ENCODE measurements around the gene STXBP1.
A peak's percentile ranks its signal among the peaks of the same experiment; 100 is the strongest.

STXBP1 gene

DNA sequence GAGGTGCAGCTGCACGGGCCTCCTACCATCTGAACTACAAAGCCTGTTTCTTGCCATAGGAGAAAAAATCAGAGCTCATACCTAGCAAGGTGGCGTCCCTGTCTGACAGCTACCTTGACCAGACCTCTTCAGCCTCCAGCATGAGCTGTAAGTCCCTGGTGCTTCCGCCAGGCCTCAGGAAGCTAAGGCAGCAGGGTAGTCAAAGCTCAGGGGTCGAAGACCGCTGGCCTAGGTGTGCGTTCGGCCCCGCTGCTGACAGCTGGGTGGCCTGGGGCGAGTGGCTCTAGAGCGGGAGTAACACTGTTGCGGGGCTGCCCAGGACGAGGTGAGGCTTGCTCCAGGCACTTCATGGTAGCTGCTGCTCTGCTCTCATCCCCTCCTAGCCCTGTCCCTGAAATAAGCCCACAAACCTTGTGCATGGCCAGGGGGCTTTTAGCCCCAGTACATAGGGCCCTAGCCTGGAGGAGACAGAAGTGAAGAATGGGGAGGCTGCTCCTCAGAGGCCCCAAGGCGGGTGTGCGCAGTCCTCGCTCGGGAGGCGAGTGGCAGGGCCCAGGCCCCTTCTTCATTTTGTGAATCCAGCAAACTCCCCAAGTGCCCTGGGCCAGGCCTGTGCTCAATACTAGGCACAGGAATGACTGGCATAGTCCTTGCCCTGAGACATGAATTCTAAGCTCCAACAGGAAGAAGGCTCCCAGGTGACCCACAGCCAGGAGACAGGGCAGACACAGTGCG, 117.6 kb downstream of the STXBP1 start:
- no peak overlapping the region for H3K27ac ChIP-seq
- H3K9ac ChIP-seq (ENCODE audit: insufficient read length), result no peak overlapping the region
- H3K4me3 ChIP-seq, result no peak overlapping the region
- no peaks in the 10 kb centered on the region for H3K36me3 ChIP-seq (ENCODE audit: insufficient read depth, low read length)
- DNase-seq (ENCODE audit: low read depth, low spot score), result no peak
- no peaks in the 10 kb centered on the region for H3K9me3 ChIP-seq (ENCODE audit: low read depth, low read length)
- no peak for TF ChIP-seq EZH2 (IDR thresholded peaks at IDR 0.05)
- no peak for TF ChIP-seq FOXP2 (optimal IDR thresholded peaks at IDR 0.05; ENCODE audit: control extremely low read depth, extremely low read length, insufficient read depth)
- TF ChIP-seq POLR2AphosphoS5 (IDR thresholded peaks at IDR 0.05; ENCODE audit: borderline replicate concordance, low read depth, low read length), result no peak

- Histone ChIP-seq H3K9ac (ENCODE audit: insufficient read length) (no peak overlapping the region), H3K4me3 (no peak overlapping the region), H3K36me3 (ENCODE audit: insufficient read depth, low read length) (no peaks in the 10 kb centered on the region), H3K9me3 (ENCODE audit: low read depth, low read length) (no peaks in the 10 kb centered on the region), H3K27ac (no peak overlapping the region)
- no peak for DNase-seq (ENCODE audit: low read depth, low spot score)
- TF ChIP-seq FOXP2 (optimal IDR thresholded peaks at IDR 0.05; ENCODE audit: control extremely low read depth, extremely low read length, insufficient read depth), result no peak
- no peak for TF ChIP-seq EZH2 (IDR thresholded peaks at IDR 0.05)
- TF ChIP-seq POLR2AphosphoS5 (IDR thresholded peaks at IDR 0.05; ENCODE audit: borderline replicate concordance, low read depth, low read length), result no peak
Measured at GRCh38 chr9:127730262-127730661, 118.2 kb downstream of the STXBP1 start.

GRCh38 chr9:127730799-127731410, 118.8 kb downstream of the STXBP1 start:
- no peak for TF ChIP-seq FOXP2 (optimal IDR thresholded peaks at IDR 0.05; ENCODE audit: control extremely low read depth, extremely low read length, insufficient read depth)
- TF ChIP-seq EZH2 (IDR thresholded peaks at IDR 0.05), result no peak
- no peak for TF ChIP-seq POLR2AphosphoS5 (IDR thresholded peaks at IDR 0.05; ENCODE audit: borderline replicate concordance, low read depth, low read length)
- no peak overlapping the region for H3K27ac ChIP-seq
- no peak for DNase-seq (ENCODE audit: low read depth, low spot score)
- H3K9ac ChIP-seq (ENCODE audit: insufficient read length), result no peak overlapping the region
- no peaks in the 10 kb centered on the region for H3K9me3 ChIP-seq (ENCODE audit: low read depth, low read length)
- no peak overlapping the region for H3K4me3 ChIP-seq
- no peaks in the 10 kb centered on the region for H3K36me3 ChIP-seq (ENCODE audit: insufficient read depth, low read length)

- Histone ChIP-seq H3K4me3 (no peak overlapping the region), H3K9me3 (ENCODE audit: low read depth, low read length) (no peaks in the 10 kb centered on the region), H3K36me3 (ENCODE audit: insufficient read depth, low read length) (no peaks in the 10 kb centered on the region), H3K27ac (no peak overlapping the region), H3K9ac (ENCODE audit: insufficient read length) (no peak overlapping the region)
- TF ChIP-seq POLR2AphosphoS5 (IDR thresholded peaks at IDR 0.05; ENCODE audit: borderline replicate concordance, low read depth, low read length), result no peak
- no peak for TF ChIP-seq FOXP2 (optimal IDR thresholded peaks at IDR 0.05; ENCODE audit: control extremely low read depth, extremely low read length, insufficient read depth)
- no peak for TF ChIP-seq EZH2 (IDR thresholded peaks at IDR 0.05)
- DNase-seq (ENCODE audit: low read depth, low spot score), result no peak
Measured at GRCh38 chr9:127731938-127732337, 119.9 kb downstream of the STXBP1 start.

GRCh38 chr9:127732444-127732843, 120.4 kb downstream of the STXBP1 start:
- DNase-seq (ENCODE audit: low read depth, low spot score), result no peak
- no peak for TF ChIP-seq EZH2 (IDR thresholded peaks at IDR 0.05)
- TF ChIP-seq FOXP2 (optimal IDR thresholded peaks at IDR 0.05; ENCODE audit: control extremely low read depth, extremely low read length, insufficient read depth), result no peak
- TF ChIP-seq POLR2AphosphoS5 (IDR thresholded peaks at IDR 0.05; ENCODE audit: borderline replicate concordance, low read depth, low read length), result no peak
- no peaks in the 10 kb centered on the region for H3K36me3 ChIP-seq (ENCODE audit: insufficient read depth, low read length)
- no peak overlapping the region for H3K9ac ChIP-seq (ENCODE audit: insufficient read length)
- no peak overlapping the region for H3K27ac ChIP-seq
- no peaks in the 10 kb centered on the region for H3K9me3 ChIP-seq (ENCODE audit: low read depth, low read length)
- H3K4me3 ChIP-seq, result no peak overlapping the region

GRCh38 chr9:127733614-127734013, 121.5 kb downstream of the STXBP1 start:
- Histone ChIP-seq H3K27ac (no peak overlapping the region), H3K4me3 (no peak overlapping the region)
- TF ChIP-seq POLR2AphosphoS5 (IDR thresholded peaks at IDR 0.05; ENCODE audit: borderline replicate concordance, low read depth, low read length), result no peak
- no peak for TF ChIP-seq FOXP2 (optimal IDR thresholded peaks at IDR 0.05; ENCODE audit: control extremely low read depth, extremely low read length, insufficient read depth)
- TF ChIP-seq EZH2 (IDR thresholded peaks at IDR 0.05), result no peak

GRCh38 chr9:127734247-127734746, 122.2 kb downstream of the STXBP1 start:
- Histone ChIP-seq H3K9me3 (ENCODE audit: low read depth, low read length) (no peaks in the 10 kb centered on the region), H3K36me3 (ENCODE audit: insufficient read depth, low read length) (no peaks in the 10 kb centered on the region), H3K9ac (ENCODE audit: insufficient read length) (no peak overlapping the region), H3K4me3 (peak overlapping the region; percentile 95), H3K27ac (no peak overlapping the region)
- TF ChIP-seq POLR2AphosphoS5 (IDR thresholded peaks at IDR 0.05; ENCODE audit: borderline replicate concordance, low read depth, low read length), result no peak
- peak; percentile 60 for TF ChIP-seq FOXP2 (optimal IDR thresholded peaks at IDR 0.05; ENCODE audit: control extremely low read depth, extremely low read length, insufficient read depth)
- TF ChIP-seq EZH2 (IDR thresholded peaks at IDR 0.05), result no peak
- DNase-seq (ENCODE audit: low read depth, low spot score), result no peak

More at GRCh38 chr9:127733614-127734013, 121.5 kb downstream of the STXBP1 start:
- Histone ChIP-seq H3K36me3 (ENCODE audit: insufficient read depth, low read length) (no peaks in the 10 kb centered on the region), H3K9me3 (ENCODE audit: low read depth, low read length) (no peaks in the 10 kb centered on the region), H3K9ac (ENCODE audit: insufficient read length) (no peak overlapping the region)
- DNase-seq (ENCODE audit: low read depth, low spot score), result no peak

GRCh38 chr9:127734747-127735529, 122.9 kb downstream of the STXBP1 start, which contains the start of gene TOR2A:
Gene TOR2A, minus strand, starts transcription at chr9:127735294. Its CDS starts 24 bp downstream, at chr9:127735270.
- Histone ChIP-seq H3K4me3 (peak within 1 kb of the TSS; percentile 95), H3K27ac (peak within 1 kb of the TSS; percentile 76), H3K9me3 (ENCODE audit: low read depth, low read length) (no peaks in the 10 kb centered on the region), H3K36me3 (ENCODE audit: insufficient read depth, low read length) (no peaks in the 10 kb centered on the region), H3K9ac (ENCODE audit: insufficient read length) (peak within 1 kb of the TSS; percentile 78)
- peak; percentile 65 for DNase-seq (ENCODE audit: low read depth, low spot score)
- TF ChIP-seq EZH2 (IDR thresholded peaks at IDR 0.05), result no peak
- peak; percentile 82 for TF ChIP-seq FOXP2 (optimal IDR thresholded peaks at IDR 0.05; ENCODE audit: control extremely low read depth, extremely low read length, insufficient read depth)
- peak; percentile 57; the same call in 1 of the 2 replicates for TF ChIP-seq POLR2AphosphoS5 (IDR thresholded peaks at IDR 0.05; ENCODE audit: borderline replicate concordance, low read depth, low read length)
